GM12864 (cell line): ENCODE data around the gene RHBDD2.
A peak's percentile ranks its signal among the peaks of the same experiment; 100 is the strongest.
"Not testable (repeated sequence)": the region's sequence is repeated elsewhere in the genome, so short reads cannot be mapped to it uniquely, and the experiment has no call there.

Source experiments
- DNase-seq: peaks from one replicate; pipeline ENCODE4 v3.0.0-alpha.2; 2011; ENCODE audit warnings: low read depth
- H3K4me3 ChIP-seq: 2 replicates; pipeline ENCODE4 v1.5.1; 2011; ENCODE audit warnings: mild to moderate bottlenecking, low read depth, low read length, control low read depth
- CTCF ChIP-seq: IDR thresholded peaks from 2 replicates; pipeline ENCODE4 v1.5.1; 2011; ENCODE audit warnings: low read depth, mild to moderate bottlenecking, moderate library complexity, low read length, control low read depth, inconsistent platforms; ENCODE audit errors: missing control alignments

RHBDD2 gene

GRCh38 chr7:75854233-75854632 lies 24.6 kb upstream of the RHBDD2 start:
- no peak for DNase-seq
- TF ChIP-seq CTCF = no peak
- H3K4me3 ChIP-seq = no peak overlapping the region

GRCh38 chr7:75854813-75855345 lies 24.0 kb upstream of the RHBDD2 start:
- not testable (repeated sequence) for DNase-seq, H3K4me3 ChIP-seq

GRCh38 chr7:75856536-75856935 lies 22.3 kb upstream of the RHBDD2 start:
- no peak overlapping the region for H3K4me3 ChIP-seq
- TF ChIP-seq CTCF = no peak
- no peak for DNase-seq

- TF ChIP-seq CTCF = no peak
- DNase-seq = no peak
- no peak overlapping the region for H3K4me3 ChIP-seq
Observed at GRCh38 chr7:75858410-75858809, 20.4 kb upstream of the RHBDD2 start.

GRCh38 chr7:75861636-75862035 lies 17.2 kb upstream of the RHBDD2 start:
- H3K4me3 ChIP-seq = no peak overlapping the region
- TF ChIP-seq CTCF = no peak
- DNase-seq = no peak

- DNase-seq, H3K4me3 ChIP-seq: not testable (repeated sequence)
Observed at GRCh38 chr7:75864251-75864650, 14.6 kb upstream of the RHBDD2 start.

GRCh38 chr7:75866114-75866488 lies 12.7 kb upstream of the RHBDD2 start:
- H3K4me3 ChIP-seq = no peak overlapping the region
- no peak for DNase-seq
- TF ChIP-seq CTCF = no peak

GRCh38 chr7:75866489-75867389 lies 12.1 kb upstream of the RHBDD2 start:
- H3K4me3 ChIP-seq = no peak overlapping the region
- peak; percentile 100 for TF ChIP-seq CTCF
- DNase-seq = no peak
